Astrocyte (in vitro differentiated cells and primary cell): ENCODE measurements around the gene ABI2. TPM values are rescaled to one million over a fixed set of nuclear protein-coding genes. Genes with fewer than 3 reads are reported as not detected.

Experiments
- DNase-seq: peaks from one replicate; pipeline ENCODE4 v3.0.0-alpha.2; 2010; ENCODE audit warnings: low read depth
- FAIRE-seq: peaks from 2 replicates; lab custom pipeline; 2011; peaks lifted over from hg19 to GRCh38; lab: Jason Lieb, UNC
- H2AFZ ChIP-seq: 2 replicates; pipeline ENCODE4 v1.6.0; 2012; ENCODE audit warnings: low read depth, low read length, inconsistent platforms
- H3K27ac ChIP-seq: 2 replicates; pipeline ENCODE4 v1.5.1; 2011; ENCODE audit warnings: low read depth, low read length, inconsistent platforms
- H3K27me3 ChIP-seq: 2 replicates; pipeline ENCODE4 v1.6.0; 2011; ENCODE audit warnings: low read length, inconsistent platforms; ENCODE audit not compliant: insufficient read depth
- H3K36me3 ChIP-seq: 2 replicates; pipeline ENCODE4 v1.5.1; 2011; ENCODE audit warnings: low read length, inconsistent platforms; ENCODE audit not compliant: insufficient read depth
- H3K4me1 ChIP-seq: 2 replicates; pipeline ENCODE4 v1.5.1; 2011; ENCODE audit warnings: low read length, inconsistent platforms; ENCODE audit not compliant: insufficient read depth
- H3K4me2 ChIP-seq: 2 replicates; pipeline ENCODE4 v1.6.0; 2012; ENCODE audit warnings: low read length, inconsistent platforms
- H3K4me3 ChIP-seq: 2 replicates; pipeline ENCODE4 v1.5.1; 2011; ENCODE audit warnings: low read depth, mild to moderate bottlenecking, low read length, inconsistent platforms; ENCODE audit not compliant: insufficient read depth
- H3K79me2 ChIP-seq: 2 replicates; pipeline ENCODE4 v1.6.0; 2012; ENCODE audit warnings: mild to moderate bottlenecking, low read length, inconsistent platforms; ENCODE audit not compliant: insufficient read depth
- H3K9ac ChIP-seq: 2 replicates; pipeline ENCODE4 v1.6.0; 2012; ENCODE audit warnings: mild to moderate bottlenecking, low read length, inconsistent platforms
- H3K9me3 ChIP-seq: 2 replicates; pipeline ENCODE4 v1.5.1; 2012; ENCODE audit warnings: low read depth, mild to moderate bottlenecking, low read length, inconsistent platforms; ENCODE audit not compliant: insufficient read depth
- H4K20me1 ChIP-seq: 2 replicates; pipeline ENCODE4 v1.6.0; 2012; ENCODE audit warnings: low read length, inconsistent platforms; ENCODE audit not compliant: insufficient read depth
- H3K27ac Mint-ChIP-seq: one replicate; pipeline ENCODE4 v1.8.0; 2021; ENCODE audit warnings: mild to moderate bottlenecking, mixed read lengths; ENCODE audit not compliant: unreplicated experiment
- H3K27me3 Mint-ChIP-seq: one replicate; pipeline ENCODE4 v1.8.0; 2021; ENCODE audit warnings: low read depth, mixed read lengths; ENCODE audit not compliant: unreplicated experiment
- H3K36me3 Mint-ChIP-seq: one replicate; pipeline ENCODE4 v1.8.0; 2021; ENCODE audit warnings: low read depth, mixed read lengths; ENCODE audit not compliant: unreplicated experiment
- H3K4me1 Mint-ChIP-seq: one replicate; pipeline ENCODE4 v1.8.0; 2021; ENCODE audit warnings: low read depth, mixed read lengths; ENCODE audit not compliant: unreplicated experiment
- H3K4me3 Mint-ChIP-seq: one replicate; pipeline ENCODE4 v1.8.0; 2021; ENCODE audit warnings: mild to moderate bottlenecking, moderate library complexity, mixed read lengths; ENCODE audit not compliant: unreplicated experiment
- H3K9me3 Mint-ChIP-seq: one replicate; pipeline ENCODE4 v1.8.0; 2021; ENCODE audit warnings: mild to moderate bottlenecking, mixed read lengths; ENCODE audit not compliant: unreplicated experiment
- CTCF ChIP-seq: IDR thresholded peaks from 2 replicates; pipeline ENCODE4 v1.5.1; 2011; ENCODE audit warnings: low read depth, mild to moderate bottlenecking, inconsistent platforms, low read length, moderate library complexity; ENCODE audit not compliant: insufficient read depth
- EZH2 ChIP-seq: IDR thresholded peaks from 2 replicates; pipeline ENCODE4 v1.6.1; 2012; ENCODE audit warnings: mild to moderate bottlenecking, low read length, inconsistent platforms; ENCODE audit not compliant: insufficient read depth
- total RNA-seq: library from RNA; stranded (reverse); gene quantifications from 2 replicates; pipeline ENCODE4 v1.2.1, GENCODE V29; 2021

ABI2 gene
- total RNA-seq, 1 donor from 2014 or later: 56.0 TPM

GRCh38 chr2:203451011-203451410 is 122.8 kb downstream of the ABI2 start:
- peaks cover 18% of the 10 kb centered on the region for H3K4me1 ChIP-seq
- H3K36me3 ChIP-seq: peaks cover 47% of the 10 kb centered on the region
- DNase-seq: peak; percentile 54
- Mint-ChIP-seq H3K4me1 (peaks cover 19% of the 10 kb centered on the region), H3K36me3 (no peaks in the 10 kb centered on the region), H3K4me3 (no peak overlapping the region), H3K27me3 (no peaks in the 10 kb centered on the region), H3K9me3 (no peaks in the 10 kb centered on the region), H3K27ac (peak overlapping the region; percentile 34)
- H3K9me3 ChIP-seq: no peaks in the 10 kb centered on the region
- H3K9ac ChIP-seq: peak overlapping the region; percentile 0
- no peaks in the 10 kb centered on the region for H4K20me1 ChIP-seq
- peak overlapping the region; percentile 4 for H3K4me2 ChIP-seq
- TF ChIP-seq CTCF: no peak
- no peak for TF ChIP-seq EZH2
- FAIRE-seq: peak; percentile 59
- H3K4me3 ChIP-seq: no peak overlapping the region
- H3K27ac ChIP-seq: no peak overlapping the region
- no peak overlapping the region for H2AFZ ChIP-seq
- peaks cover 5% of the 10 kb centered on the region for H3K79me2 ChIP-seq
- no peaks in the 10 kb centered on the region for H3K27me3 ChIP-seq

GRCh38 chr2:203451689-203452088 is 123.5 kb downstream of the ABI2 start:
- DNase-seq (no peak), FAIRE-seq (no peak)
- Histone ChIP-seq H3K9me3 (no peaks in the 10 kb centered on the region), H3K4me2 (no peak overlapping the region), H3K27ac (no peak overlapping the region), H3K4me3 (no peak overlapping the region), H3K4me1 (peaks cover 11% of the 10 kb centered on the region), H4K20me1 (no peaks in the 10 kb centered on the region), H3K36me3 (peaks cover 44% of the 10 kb centered on the region), H2AFZ (no peak overlapping the region), H3K9ac (peak overlapping the region; percentile 0), H3K27me3 (no peaks in the 10 kb centered on the region), H3K79me2 (peaks cover 5% of the 10 kb centered on the region)
- H3K27me3 Mint-ChIP-seq: no peaks in the 10 kb centered on the region
- H3K4me3 Mint-ChIP-seq: no peak overlapping the region
- no peak for TF ChIP-seq CTCF
- no peak for TF ChIP-seq EZH2
- no peaks in the 10 kb centered on the region for H3K9me3 Mint-ChIP-seq
- no peaks in the 10 kb centered on the region for H3K36me3 Mint-ChIP-seq
- no peak overlapping the region for H3K27ac Mint-ChIP-seq
- H3K4me1 Mint-ChIP-seq: peaks cover 18% of the 10 kb centered on the region

- no peak overlapping the region for H3K4me2 ChIP-seq
- Mint-ChIP-seq H3K9me3 (no peaks in the 10 kb centered on the region), H3K36me3 (peaks cover 3% of the 10 kb centered on the region), H3K4me3 (no peak overlapping the region), H3K4me1 (peaks cover 18% of the 10 kb centered on the region), H3K27me3 (no peaks in the 10 kb centered on the region), H3K27ac (no peak overlapping the region)
- no peaks in the 10 kb centered on the region for H3K9me3 ChIP-seq
- no peaks in the 10 kb centered on the region for H4K20me1 ChIP-seq
- H3K79me2 ChIP-seq: peaks cover 4% of the 10 kb centered on the region
- peaks cover 41% of the 10 kb centered on the region for H3K36me3 ChIP-seq
- TF ChIP-seq CTCF (peak; percentile 88), EZH2 (no peak)
- H3K27ac ChIP-seq: no peak overlapping the region
- no peak overlapping the region for H3K4me3 ChIP-seq
- H2AFZ ChIP-seq: no peak overlapping the region
- FAIRE-seq (peak; percentile 78), DNase-seq (peak; percentile 26)
- no peak overlapping the region for H3K9ac ChIP-seq
- peaks cover 11% of the 10 kb centered on the region for H3K4me1 ChIP-seq
- H3K27me3 ChIP-seq: no peaks in the 10 kb centered on the region
These were observed 125.8 kb downstream of the ABI2 start for GRCh38 chr2:203453858-203454451.
